Measurements from ENCODE around the gene CDK5R1.
"Not testable (repeated sequence)": the region's sequence is repeated elsewhere in the genome, so short reads cannot be mapped to it uniquely, and the experiment has no call there.

Gene CDK5R1

DNA sequence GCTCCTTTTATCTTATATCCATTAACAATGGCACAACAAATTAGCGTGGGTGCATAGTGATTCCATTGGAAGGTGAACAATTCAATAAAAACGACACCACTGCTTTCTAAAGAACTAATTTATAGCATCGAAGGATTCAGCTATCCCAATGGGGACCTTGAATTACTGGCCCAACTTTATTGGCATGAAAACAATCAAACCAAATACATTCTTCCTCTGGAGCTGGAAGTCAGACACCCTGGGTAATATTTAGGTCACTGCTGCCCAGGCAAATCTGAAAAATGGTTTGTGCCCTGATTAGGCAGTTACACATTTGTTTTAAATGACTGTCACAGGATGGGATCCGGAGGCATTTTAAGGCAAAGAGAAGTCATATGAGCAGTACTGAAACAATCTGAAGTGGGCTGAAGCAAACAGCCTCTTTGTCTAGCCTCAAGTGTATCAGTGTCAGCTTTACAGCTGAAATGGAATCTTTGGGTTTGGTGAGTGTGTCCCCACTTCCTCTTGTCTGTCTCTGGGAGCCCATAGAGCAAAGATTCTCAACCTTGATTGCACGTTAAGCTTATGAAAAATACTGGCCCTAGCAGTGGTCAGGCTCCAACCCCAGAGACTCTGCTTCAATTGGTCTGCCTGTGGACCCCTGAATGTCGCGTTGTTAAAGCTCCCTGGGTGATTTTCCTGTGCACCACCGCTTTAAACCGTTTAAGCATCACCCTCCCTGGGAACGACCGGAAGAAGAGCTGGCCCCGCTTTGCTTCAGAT is 30.3 kb downstream of the CDK5R1 start:
- DNase-seq (ENCODE audit: low read depth in 2 of 2): no peak

DNA sequence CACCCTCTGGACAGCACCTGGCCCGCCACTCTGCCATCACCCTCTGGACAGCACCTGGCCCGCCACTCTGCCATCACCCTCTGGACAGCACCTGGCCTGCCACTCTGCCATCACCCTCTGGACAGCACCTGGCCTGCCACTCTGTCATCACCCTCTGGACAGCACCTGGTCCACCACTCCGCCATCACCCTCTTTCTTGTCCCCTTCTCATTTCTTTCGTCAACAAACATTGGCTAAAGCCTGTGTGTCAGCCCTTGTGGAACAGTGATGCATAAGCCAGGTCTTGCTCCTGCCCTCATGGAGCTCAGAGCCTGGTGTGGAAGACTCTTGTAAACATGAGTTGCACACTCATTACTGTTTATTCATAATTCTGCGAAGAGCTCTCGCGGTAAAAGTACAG is 31.2 kb downstream of the CDK5R1 start:
- no peak for DNase-seq (ENCODE audit: low read depth in 2 of 2)

DNA sequence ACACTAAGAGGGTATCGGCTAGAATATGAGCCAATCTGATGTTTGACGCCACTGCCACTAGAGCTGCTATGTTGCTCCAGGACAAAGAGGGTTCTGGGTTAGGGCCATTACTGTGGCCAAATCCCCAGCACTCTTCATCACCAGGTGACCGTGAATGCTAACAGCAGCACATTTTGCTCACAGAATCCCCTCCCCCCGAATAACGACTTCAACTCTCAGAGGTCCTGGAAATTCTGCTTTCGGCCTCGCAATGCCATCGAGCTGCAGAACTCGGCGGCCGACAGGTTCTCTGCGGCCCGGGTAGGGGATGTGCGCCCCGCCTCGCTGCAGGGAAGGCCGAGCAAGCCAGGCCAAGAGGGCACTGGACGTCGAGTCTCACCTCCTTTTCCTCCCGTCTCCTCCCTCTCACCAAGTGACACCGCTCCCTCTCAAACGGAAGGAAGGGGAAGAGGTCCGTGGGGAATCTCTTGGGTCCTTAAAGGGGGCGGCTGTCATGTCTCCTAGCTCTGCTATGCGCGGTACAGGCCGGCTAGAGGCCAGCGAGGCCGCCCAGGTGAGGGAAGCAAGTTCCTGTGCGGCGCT is 31.9 kb downstream of the CDK5R1 start:
- no peak for DNase-seq (ENCODE audit: low read depth in 2 of 2)

DNA sequence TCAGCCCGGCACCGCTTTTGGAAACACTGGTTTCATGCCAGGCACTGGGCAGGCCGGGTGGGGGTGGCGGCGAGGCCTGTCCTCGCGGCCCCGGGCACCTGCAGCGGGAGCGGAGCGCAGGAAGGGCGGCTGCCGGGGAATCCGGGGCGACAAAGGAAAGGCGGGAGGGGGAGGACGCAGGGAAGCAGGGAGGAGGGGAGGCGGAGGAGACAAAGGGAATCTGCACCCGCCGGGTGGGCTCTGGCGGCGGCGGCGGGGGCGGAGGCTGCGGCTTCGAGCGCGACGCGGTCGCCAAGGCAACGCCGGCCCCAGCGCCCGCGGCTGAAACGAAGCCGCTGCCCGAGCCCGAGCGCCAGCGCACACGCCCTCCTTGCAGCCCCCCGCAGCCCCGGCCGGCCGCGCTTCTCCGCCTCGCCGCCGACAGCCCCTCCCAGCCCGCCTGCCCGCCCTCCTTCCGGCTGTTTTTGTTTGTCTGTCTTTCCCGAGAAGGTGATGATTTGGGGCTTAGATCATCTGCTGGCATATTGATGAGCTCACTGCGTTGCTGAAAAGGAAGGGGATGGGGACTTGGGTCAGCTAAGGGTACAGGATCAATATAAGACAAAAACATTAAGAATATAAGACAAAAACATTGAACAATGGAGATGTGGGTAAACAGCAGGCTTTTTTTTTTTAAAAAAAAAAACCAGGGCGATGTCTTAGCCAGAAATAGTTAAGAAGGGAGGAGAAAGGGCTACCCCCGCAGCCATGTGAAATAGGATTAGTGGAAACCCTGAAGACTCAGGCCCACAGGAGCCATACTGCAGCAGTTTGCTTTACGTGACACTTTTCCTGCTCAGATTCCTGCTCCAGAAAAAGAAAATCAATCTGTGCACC is 32.7 kb downstream of the CDK5R1 start:
- no peak for DNase-seq (ENCODE audit: low read depth in 2 of 2)

DNA sequence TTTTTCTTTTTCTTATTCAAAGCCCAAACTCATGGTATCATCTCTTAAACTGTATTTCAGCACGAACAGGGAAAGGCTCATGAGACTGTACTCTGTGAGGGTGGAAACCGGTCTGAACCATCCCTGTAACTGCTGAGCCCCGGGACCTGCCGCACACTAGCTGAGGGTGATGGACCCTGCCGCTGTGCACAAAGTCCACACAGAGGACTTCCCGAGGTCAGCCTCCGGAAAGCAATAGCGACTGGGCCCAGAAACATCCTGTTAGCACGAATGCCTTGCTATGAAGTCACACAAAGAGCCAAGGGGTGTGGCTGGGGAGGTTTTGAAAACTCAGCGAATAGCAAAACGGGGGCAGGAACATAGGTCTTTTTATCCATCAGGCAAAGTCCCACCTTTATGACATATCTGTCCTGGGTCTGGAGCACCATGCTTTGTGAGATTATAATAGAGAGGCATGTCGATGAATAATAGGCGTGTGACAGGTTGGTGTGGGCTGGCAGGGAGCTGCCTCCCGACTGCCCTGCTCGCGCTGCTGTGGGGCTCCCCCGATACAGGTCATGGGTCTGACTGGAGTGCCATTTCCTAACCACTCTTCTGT is 33.4 kb downstream of the CDK5R1 start:
- DNase-seq (ENCODE audit: low read depth in 2 of 2): no peak

DNA sequence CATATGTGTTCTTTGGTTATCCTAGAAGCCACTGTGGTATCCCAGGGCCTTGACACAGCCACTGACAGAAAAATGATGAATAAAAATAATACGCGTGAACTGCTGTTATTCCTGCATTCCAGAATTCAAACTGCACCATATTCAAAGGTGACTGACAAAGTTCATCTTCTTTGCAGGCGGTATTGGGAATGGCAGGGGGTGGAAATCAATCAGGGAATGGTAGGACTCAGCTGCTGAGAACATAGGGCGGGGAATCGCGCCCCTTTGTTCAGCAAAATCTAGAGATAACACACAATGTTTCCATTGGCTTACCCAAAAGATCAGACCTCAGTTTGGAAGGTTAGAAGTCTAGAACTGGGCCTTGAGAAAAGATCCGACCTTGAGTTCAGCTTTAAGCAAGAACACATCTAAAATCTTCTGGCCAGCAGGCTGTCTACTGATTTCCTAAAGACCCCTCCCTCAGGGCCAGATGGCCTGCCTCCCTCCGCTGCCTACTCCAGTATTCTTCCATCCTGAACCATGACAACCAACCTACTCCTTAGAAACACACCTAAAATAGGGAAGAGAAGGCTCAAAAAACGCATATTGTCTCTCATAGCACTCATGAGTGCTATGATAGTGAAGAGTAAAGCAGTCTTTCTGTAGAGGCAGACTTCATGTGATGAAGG is 34.1 kb downstream of the CDK5R1 start:
- DNase-seq (ENCODE audit: low read depth in 2 of 2): no peak

DNA sequence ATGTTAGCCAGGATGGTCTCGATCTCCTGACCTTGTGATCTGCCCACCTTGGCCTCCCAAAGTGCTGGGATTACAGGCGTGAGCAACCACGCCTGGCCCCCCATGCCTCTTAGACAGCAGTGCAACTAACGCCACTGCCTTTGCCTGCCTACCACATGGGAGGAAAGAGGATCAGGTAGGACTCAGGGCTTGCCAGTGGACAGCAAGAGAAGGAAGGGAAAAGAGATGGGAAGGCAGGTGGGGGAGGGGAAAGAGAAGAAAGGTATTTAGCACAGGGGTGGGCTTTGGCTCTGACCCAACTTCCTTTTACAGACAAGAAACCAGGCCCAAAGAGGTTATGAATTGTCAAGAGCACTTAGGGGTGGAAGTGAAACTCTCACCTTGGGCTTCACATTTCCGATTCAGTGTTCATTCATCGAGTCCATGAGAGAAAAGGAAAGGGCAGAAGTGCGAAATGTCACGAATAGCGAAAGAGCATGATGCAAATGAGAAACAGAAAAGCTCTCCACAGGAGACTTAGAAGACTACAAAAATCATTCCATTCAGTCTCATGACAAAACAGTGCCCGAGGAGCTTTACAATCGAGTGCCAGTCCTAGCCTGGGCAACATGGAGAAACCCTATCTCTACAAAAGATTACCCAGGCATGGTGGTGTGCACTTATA is 36.4 kb downstream of the CDK5R1 start:
- no peak for DNase-seq (ENCODE audit: low read depth in 2 of 2)

DNA sequence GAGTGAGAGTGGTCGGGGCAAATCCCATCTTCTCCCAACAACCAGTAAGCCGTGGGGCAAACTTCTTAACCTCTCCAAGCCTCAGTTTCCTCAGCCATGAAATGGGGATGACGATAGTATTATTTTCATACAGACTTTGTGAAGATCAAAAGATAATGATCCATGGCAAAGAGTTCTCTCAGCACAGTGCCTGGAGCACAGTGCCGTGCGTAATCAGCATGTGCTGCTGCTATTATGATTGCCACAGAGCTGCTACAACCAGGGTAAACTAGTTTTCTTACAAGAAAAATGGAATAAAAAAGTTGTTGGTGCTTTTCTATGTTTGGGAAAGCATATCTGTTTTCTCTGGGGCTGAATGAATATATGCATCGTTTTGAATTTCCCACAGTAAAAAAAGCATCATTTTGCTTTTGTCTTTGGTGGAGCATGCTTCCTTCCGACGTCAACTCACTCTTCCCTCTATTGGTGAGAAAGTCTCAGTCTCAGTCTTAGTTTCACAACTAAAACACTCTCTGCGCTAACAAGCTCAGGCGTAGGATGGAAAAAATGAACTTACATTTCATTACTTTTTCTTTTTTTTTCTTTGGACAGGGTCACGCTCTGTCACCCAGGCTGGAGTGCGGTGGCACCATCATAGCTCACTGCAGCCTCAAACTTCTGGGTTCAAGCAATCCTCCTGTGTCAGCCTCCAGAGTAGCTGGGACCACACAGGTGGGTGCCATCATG is 37.2 kb downstream of the CDK5R1 start:
- DNase-seq (ENCODE audit: low read depth in 2 of 2): no peak

DNA sequence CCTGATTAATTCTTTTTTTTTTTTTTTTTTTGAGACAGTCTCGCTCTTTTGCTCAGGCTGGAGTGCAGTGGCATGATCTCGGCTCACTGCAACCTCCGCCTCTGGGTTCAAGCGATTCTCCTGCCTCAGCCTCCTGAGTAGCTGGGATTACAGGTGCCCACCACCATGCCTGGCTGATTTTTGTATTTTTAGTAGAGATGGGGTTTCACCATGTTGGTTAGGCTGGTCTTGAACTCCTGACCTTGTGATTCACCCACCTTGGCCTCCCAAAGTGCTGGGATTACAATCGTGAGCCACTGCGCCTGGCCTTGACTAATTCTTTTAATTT is 37.7 kb downstream of the CDK5R1 start:
- DNase-seq (ENCODE audit: low read depth in 2 of 2): not testable (repeated sequence)

DNA sequence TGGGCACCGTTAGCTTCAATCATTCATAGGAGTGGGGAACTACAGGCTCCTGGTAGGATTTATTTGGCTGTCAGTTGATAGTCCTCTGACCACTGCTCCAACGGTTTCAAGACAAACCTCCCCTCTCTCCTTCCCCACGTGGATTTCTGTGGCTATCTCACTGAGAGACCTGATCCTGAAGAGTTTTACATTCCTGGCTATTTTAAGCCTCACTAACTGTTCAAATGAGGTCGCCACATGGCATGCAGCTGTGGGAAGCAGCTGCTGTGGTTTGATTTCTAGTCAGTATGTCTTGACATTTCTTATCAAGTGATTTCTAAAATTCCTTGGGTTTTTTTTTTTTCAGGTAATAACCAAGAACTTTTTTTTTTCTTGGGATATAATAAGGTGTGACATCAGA is 38.3 kb downstream of the CDK5R1 start:
- no peak for DNase-seq (ENCODE audit: low read depth in 2 of 2)

DNA sequence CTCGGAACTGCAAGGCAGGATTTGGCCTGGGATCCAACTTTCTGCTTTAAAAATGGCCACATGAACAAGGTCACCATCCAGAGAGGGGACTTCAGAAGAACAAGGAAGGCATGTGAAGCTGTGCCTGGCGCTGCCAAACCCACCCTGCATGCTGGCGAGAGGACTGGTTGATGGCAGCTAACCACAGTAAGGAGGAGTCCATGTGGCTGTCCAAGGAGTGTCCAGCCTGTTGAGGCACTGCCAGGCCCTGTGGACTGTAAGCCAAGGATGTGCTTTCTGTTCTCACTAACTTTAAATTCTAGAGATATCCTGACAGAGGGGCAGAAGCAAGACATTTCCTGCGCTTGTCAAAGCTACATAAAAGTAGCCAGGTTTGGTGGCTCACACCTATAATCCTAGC is 40.4 kb downstream of the CDK5R1 start:
- no peak for DNase-seq (ENCODE audit: low read depth in 2 of 2)

DNA sequence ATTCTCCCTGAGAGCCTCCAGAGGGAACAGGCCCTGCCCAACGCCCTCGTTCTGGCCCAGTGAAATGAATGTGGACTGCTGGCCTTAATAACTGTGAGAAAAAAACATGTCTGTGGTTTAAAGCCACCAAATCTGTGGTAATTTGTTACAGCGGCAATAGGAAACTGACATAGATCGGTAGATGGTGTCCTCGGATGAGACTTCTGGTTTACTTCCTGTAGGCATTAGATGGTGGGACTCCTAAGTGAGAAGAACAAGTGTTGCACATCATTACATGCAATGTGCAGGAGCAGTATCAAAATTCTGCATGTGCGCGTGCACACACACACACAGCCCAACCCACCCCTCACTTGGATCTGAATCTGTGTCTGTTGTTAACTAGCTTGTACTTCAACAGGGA is 42.0 kb downstream of the CDK5R1 start:
- DNase-seq (ENCODE audit: low read depth in 2 of 2): no peak

DNA sequence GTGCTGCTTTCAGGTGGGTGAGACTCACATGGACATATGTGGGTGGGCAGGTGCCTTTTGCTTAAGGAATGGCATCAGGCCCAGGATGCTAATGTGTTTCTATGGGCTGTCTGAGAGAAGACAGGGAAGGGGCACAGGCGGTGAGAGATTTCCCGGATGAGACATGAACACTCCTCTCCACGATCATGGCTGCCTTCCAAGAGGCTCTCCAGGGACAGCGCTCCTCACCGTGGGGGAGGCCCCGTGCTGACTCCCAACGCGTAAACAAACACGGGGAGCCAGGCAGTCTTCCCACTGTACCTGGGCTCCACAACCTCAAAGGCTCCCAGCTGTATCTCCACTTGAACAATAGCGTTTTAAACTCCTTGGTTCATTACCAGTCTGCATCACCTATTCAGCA is 42.8 kb downstream of the CDK5R1 start:
- no peak for DNase-seq (ENCODE audit: low read depth in 2 of 2)

DNA sequence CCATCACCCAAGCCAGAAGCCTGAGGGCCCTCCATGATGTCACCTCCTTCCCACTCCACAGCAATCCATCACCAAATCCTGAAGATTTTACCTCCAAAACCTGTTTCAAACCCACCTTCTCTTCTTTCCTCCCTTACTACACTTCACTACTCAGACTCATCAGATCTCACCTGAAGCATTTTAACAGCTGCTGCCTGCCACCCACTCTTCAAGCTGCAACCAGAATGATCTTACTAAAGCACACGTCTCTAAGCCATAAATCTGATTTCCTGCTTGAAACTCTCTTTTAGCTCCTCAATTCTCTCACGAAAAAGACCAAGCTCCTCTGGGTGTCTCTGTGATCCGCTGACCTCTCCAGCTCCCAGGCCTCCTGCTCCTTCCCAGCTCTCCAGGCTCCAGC is 46.5 kb downstream of the CDK5R1 start:
- DNase-seq (ENCODE audit: low read depth in 2 of 2): no peak

DNA sequence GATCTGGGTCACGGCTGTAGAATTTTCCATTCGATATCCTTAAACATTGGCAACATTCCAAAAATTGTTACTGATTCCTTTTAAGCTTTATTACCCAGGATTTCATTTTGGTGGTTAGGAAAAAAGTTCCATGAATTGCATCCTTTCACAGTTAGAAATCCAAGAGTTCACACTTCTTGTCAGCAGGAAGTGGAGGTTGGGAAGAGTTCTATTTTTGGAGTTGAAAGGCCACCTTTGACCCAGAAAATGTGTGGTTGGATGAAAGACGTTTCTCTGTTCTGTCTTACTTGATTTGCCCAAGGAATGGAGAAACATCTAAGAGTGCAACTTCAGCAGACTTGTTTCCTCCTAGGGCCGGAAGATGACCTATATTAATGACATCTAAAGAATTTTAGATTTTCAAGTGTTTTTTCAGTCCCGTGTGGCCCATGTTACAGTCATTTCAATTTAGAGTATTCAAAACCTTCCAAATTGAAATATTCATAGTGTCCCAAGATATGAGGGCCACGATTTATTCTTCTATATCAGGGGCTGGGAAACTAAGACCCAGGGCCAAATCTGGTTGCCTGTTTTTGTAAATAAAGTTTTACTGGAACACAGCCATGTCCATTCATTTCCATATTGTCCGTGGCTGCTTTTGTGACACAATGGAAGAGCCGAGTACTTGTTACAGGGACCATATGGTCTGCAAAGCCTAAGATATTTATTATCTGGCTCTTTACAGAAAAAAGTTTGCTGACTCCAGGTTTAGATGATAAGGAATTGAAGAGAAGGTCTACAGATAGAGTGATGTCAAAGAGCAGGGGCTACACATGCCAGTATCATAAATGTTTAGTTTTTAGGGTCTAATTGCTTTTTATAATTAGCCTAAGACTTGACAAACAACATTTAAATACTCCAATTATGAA is 50.2 kb downstream of the CDK5R1 start:
- no peak for DNase-seq (ENCODE audit: low read depth in 2 of 2)
